Left ventricle myocardium inferior (tissue), 1 donor: ENCODE measurements around the gene CDKN2AIPNL. TPM values are rescaled to one million over a fixed set of nuclear protein-coding genes. Genes with fewer than 3 reads are reported as not detected.

Source experiments
- DNase-seq: peaks from one replicate; pipeline ENCODE4 v3.0.0-alpha.2; 2020
- H3K27ac ChIP-seq: fragments of 200-600 bp; replicated peaks from 2 replicates; pipeline ENCODE4 v1.8.0; 2021
- H3K27me3 ChIP-seq: fragments of 200-600 bp; 2 replicates; pipeline ENCODE4 v1.8.0; 2021; ENCODE audit warnings: low read depth
- H3K36me3 ChIP-seq: fragments of 200-600 bp; 2 replicates; pipeline ENCODE4 v1.8.0; 2021
- H3K4me1 ChIP-seq: fragments of 200-600 bp; 2 replicates; pipeline ENCODE4 v1.8.0; 2021
- H3K4me3 ChIP-seq: fragments of 200-600 bp; 2 replicates; pipeline ENCODE4 v1.8.0; 2021; ENCODE audit warnings: mild to moderate bottlenecking, moderate library complexity
- H3K9me3 ChIP-seq: fragments of 200-600 bp; replicated peaks from 2 replicates; pipeline ENCODE4 v1.8.0; 2021
- intact Hi-C: fragments of 100-400 bp; cut with micrococcal nuclease; formaldehyde crosslinking; loops from one replicate; pipeline ENCODE4 v1.11.0; 2022
- total RNA-seq: library from RNA; stranded (reverse); fragmentation: NEBNext Ultra II Directional; extraction: Animal tissue kit (Norgen Biotek cat#: 25700); gene quantifications from one replicate; pipeline ENCODE4 v1.2.1, GENCODE V29; 2021
- TF ChIP-seq, protein P1 (sequence below): fragments of 200-600 bp; IDR thresholded peaks from 2 replicates; pipeline ENCODE4 v1.8.0; 2021; ENCODE audit warnings: antibody characterized with exemption, mild to moderate bottlenecking, borderline replicate concordance
- donor health status: DM: no; HTN: yes; CAD: no; lungs with severe emphysema.

CDKN2AIPNL gene
- total RNA-seq, 1 donor from 2014 or later = 39.6 TPM

DNA sequence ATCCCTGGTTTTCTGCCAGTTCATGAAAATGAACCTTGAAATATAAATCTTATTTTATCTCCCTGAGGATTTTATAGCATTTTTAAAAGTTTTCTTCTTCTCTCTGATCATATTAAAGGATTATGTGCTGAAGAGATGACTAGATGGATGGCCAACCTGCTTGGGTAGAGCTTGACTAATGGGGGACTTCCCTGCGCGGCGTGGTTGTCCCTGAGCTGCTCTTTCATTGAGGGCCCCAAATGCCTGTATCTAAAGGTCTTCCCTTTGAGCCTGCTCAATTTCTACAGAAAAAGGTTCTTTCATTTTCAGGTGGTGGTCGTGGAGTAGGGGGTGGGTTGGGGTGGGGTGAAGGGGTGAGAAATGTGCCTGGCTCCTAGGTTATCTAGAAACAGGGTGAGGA, 20.5 kb upstream of the CDKN2AIPNL start:
- TF ChIP-seq, protein P1, sequence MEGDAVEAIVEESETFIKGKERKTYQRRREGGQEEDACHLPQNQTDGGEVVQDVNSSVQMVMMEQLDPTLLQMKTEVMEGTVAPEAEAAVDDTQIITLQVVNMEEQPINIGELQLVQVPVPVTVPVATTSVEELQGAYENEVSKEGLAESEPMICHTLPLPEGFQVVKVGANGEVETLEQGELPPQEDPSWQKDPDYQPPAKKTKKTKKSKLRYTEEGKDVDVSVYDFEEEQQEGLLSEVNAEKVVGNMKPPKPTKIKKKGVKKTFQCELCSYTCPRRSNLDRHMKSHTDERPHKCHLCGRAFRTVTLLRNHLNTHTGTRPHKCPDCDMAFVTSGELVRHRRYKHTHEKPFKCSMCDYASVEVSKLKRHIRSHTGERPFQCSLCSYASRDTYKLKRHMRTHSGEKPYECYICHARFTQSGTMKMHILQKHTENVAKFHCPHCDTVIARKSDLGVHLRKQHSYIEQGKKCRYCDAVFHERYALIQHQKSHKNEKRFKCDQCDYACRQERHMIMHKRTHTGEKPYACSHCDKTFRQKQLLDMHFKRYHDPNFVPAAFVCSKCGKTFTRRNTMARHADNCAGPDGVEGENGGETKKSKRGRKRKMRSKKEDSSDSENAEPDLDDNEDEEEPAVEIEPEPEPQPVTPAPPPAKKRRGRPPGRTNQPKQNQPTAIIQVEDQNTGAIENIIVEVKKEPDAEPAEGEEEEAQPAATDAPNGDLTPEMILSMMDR = no peak
- H3K4me3 ChIP-seq = no peak overlapping the region
- no peaks in the 10 kb centered on the region for H3K36me3 ChIP-seq
- no peak for DNase-seq
- H3K27me3 ChIP-seq = no peaks in the 10 kb centered on the region
- H3K27ac ChIP-seq = no peak overlapping the region
- intact Hi-C loops = no loop called here
- no peaks in the 10 kb centered on the region for H3K9me3 ChIP-seq
- peaks cover 13% of the 10 kb centered on the region for H3K4me1 ChIP-seq

GRCh38 chr5:134430001-134430569, 18.4 kb upstream of the CDKN2AIPNL start:
- intact Hi-C loops = no loop called here
- TF ChIP-seq, protein P1 = no peak
- H3K27me3 ChIP-seq = no peaks in the 10 kb centered on the region
- no peak overlapping the region for H3K27ac ChIP-seq
- no peaks in the 10 kb centered on the region for H3K36me3 ChIP-seq
- DNase-seq = no peak
- no peaks in the 10 kb centered on the region for H3K9me3 ChIP-seq
- no peaks in the 10 kb centered on the region for H3K4me1 ChIP-seq
- no peak overlapping the region for H3K4me3 ChIP-seq

- no peaks in the 10 kb centered on the region for H3K36me3 ChIP-seq
- intact Hi-C loops = no loop called here
- H3K9me3 ChIP-seq = no peaks in the 10 kb centered on the region
- H3K4me1 ChIP-seq = no peaks in the 10 kb centered on the region
- TF ChIP-seq, protein P1 = no peak
- DNase-seq = no peak
- no peak overlapping the region for H3K4me3 ChIP-seq
- H3K27me3 ChIP-seq = no peaks in the 10 kb centered on the region
- H3K27ac ChIP-seq = no peak overlapping the region
Observed at GRCh38 chr5:134427540-134428041, 15.9 kb upstream of the CDKN2AIPNL start.

DNA sequence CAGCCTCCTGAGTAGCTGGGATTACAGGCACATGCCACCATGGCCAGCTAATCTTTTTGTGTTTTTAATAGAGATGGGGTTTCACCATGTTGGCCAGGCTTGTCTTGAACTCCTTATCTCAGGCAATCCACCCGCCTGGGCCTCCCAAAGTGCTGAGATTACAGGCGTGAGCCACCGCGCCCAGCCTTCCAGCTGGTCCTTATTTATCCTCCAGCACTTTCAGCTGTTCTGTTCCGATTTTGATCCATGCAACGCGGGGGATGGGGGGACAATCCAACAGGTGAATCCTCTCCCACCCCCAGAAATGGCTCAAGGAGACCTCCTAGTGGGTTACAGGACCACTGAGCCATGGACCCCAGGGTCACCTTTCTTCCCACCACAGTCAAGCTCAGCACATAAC, 14.7 kb upstream of the CDKN2AIPNL start:
- Histone ChIP-seq H3K9me3 (no peaks in the 10 kb centered on the region), H3K27ac (no peak overlapping the region), H3K36me3 (no peaks in the 10 kb centered on the region), H3K4me3 (no peak overlapping the region), H3K4me1 (no peaks in the 10 kb centered on the region), H3K27me3 (no peaks in the 10 kb centered on the region)
- TF ChIP-seq, protein P1 = no peak
- intact Hi-C loops = no loop called here
- DNase-seq = no peak

- H3K9me3 ChIP-seq = peaks cover 12% of the 10 kb centered on the region
- no peaks in the 10 kb centered on the region for H3K4me1 ChIP-seq
- TF ChIP-seq, protein P1 = no peak
- no peaks in the 10 kb centered on the region for H3K36me3 ChIP-seq
- no peak for DNase-seq
- no peak overlapping the region for H3K4me3 ChIP-seq
- H3K27ac ChIP-seq = no peak overlapping the region
- intact Hi-C loops = no loop called here
- H3K27me3 ChIP-seq = no peaks in the 10 kb centered on the region
Observed at GRCh38 chr5:134423376-134423775, 11.7 kb upstream of the CDKN2AIPNL start.
